Fibroblast of pulmonary artery (primary cell): ENCODE results near the gene LMF1.

ENCODE experiments used
- DNase-seq: peaks from one replicate; pipeline ENCODE4 v3.0.0-alpha.2; 2010; ENCODE audit warnings: low read depth
- H3K4me3 ChIP-seq: replicated peaks from 2 replicates; pipeline ENCODE4 v1.5.1; 2011; ENCODE audit warnings: low read depth, mild to moderate bottlenecking, control low read depth, low read length, moderate library complexity
- CTCF ChIP-seq: IDR thresholded peaks from 2 replicates; pipeline ENCODE4 v1.5.1; 2011; ENCODE audit warnings: mild to moderate bottlenecking, control low read depth, low read length, inconsistent platforms; ENCODE audit errors: missing control alignments

The LMF1 gene

GRCh38 chr16:996681-997080 lies 25.9 kb upstream of the LMF1 start:
- H3K4me3 ChIP-seq, result no peak overlapping the region
- TF ChIP-seq CTCF, result no peak
- DNase-seq, result no peak

- no peak for DNase-seq
- TF ChIP-seq CTCF, result no peak
- H3K4me3 ChIP-seq, result no peak overlapping the region
Observed at GRCh38 chr16:995783-996182, 25.0 kb upstream of the LMF1 start.

- TF ChIP-seq CTCF, result no peak
- no peak overlapping the region for H3K4me3 ChIP-seq
- peak; percentile 59 for DNase-seq
Observed at GRCh38 chr16:995087-995486, 24.3 kb upstream of the LMF1 start.

- TF ChIP-seq CTCF, result no peak
- no peak for DNase-seq
- H3K4me3 ChIP-seq, result no peak overlapping the region
Observed at GRCh38 chr16:993731-994130, 22.9 kb upstream of the LMF1 start.

GRCh38 chr16:991773-992172 lies 21.0 kb upstream of the LMF1 start:
- no peak for DNase-seq
- TF ChIP-seq CTCF, result no peak
- no peak overlapping the region for H3K4me3 ChIP-seq

- no peak for DNase-seq
Observed at GRCh38 chr16:991345-991744, 20.6 kb upstream of the LMF1 start.

More at GRCh38 chr16:991345-991744, 20.6 kb upstream of the LMF1 start:
- no peak for TF ChIP-seq CTCF
- H3K4me3 ChIP-seq, result no peak overlapping the region
